PC-9 (cell line): ENCODE measurements around the gene ZNRF1.

ENCODE experiments used
- EZH2 ChIP-seq: fragments of 200-600 bp; sonication (generic); IDR thresholded peaks from 2 replicates; pipeline ENCODE4 v1.8.0; 2017; ENCODE audit warnings: antibody characterized with exemption, low read depth
- TF ChIP-seq, protein P1 (sequence below): fragments of 200-600 bp; sonication (generic); conservative IDR thresholded peaks from 2 replicates; pipeline ENCODE4 v1.6.1; 2017; ENCODE audit warnings: mixed run types, antibody characterized with exemption, mild to moderate bottlenecking, moderate library complexity

DNA sequence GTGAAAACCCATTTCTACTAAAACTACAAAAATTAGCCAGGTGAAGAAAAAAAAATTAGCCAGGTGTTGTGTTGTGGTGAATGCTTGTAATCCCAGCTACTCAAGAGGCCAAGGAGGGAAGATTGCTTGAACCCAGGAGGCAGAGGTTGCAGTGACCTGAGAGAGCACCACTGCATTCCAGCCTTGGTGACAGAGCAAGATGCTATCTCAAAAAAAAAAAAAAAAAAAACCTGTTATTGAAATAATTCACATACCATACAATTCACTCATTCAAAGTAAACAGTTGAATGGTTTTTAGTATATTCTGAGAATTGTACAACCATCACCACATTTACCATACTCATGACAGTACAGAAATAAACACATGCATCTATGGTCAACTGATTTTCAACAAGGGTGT is 31.0 kb downstream of the ZNRF1 start:
- TF ChIP-seq, protein P1, sequence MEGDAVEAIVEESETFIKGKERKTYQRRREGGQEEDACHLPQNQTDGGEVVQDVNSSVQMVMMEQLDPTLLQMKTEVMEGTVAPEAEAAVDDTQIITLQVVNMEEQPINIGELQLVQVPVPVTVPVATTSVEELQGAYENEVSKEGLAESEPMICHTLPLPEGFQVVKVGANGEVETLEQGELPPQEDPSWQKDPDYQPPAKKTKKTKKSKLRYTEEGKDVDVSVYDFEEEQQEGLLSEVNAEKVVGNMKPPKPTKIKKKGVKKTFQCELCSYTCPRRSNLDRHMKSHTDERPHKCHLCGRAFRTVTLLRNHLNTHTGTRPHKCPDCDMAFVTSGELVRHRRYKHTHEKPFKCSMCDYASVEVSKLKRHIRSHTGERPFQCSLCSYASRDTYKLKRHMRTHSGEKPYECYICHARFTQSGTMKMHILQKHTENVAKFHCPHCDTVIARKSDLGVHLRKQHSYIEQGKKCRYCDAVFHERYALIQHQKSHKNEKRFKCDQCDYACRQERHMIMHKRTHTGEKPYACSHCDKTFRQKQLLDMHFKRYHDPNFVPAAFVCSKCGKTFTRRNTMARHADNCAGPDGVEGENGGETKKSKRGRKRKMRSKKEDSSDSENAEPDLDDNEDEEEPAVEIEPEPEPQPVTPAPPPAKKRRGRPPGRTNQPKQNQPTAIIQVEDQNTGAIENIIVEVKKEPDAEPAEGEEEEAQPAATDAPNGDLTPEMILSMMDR, result no peak
- no peak for TF ChIP-seq EZH2
